Spleen (tissue), 11 donors: Measurements from ENCODE around the gene DNPEP. TPM values are rescaled to one million over a fixed set of nuclear protein-coding genes. Genes with fewer than 3 reads are reported as not detected.
A peak's percentile ranks its signal among the peaks of the same experiment; 100 is the strongest.

Experiments
- DNase-seq: peaks from one replicate; pipeline ENCODE4 v3.0.0-alpha.2; 2020
- H3K27ac ChIP-seq, 8 donors: fragments of 200-600 bp; sonication (generic) in 7 of 8; 1 replicate in 4 of 8; 2 replicates in 4 of 8; pipeline versions ENCODE4 v1.5.0 to v1.8.0; 2016 to 2021; ENCODE audit warnings: inconsistent platforms in 4 of 8, mild to moderate bottlenecking in 4 of 8, moderate library complexity in 1 of 8
- H3K27me3 ChIP-seq, 7 donors: fragments of 200-600 bp; sonication (generic) in 6 of 7; replicated peaks in 1 of 7; 1 replicate in 4 of 7; 2 replicates in 3 of 7; pipeline versions ENCODE4 v1.5.0 to v1.8.0; 2016 to 2021; ENCODE audit warnings: inconsistent platforms in 3 of 7, mild to moderate bottlenecking in 1 of 7
- H3K36me3 ChIP-seq, 6 donors: fragments of 200-600 bp; sonication (generic) in 5 of 6; 1 replicate in 4 of 6; 2 replicates in 2 of 6; pipeline versions ENCODE4 v1.5.0 to v1.8.0; 2016 to 2021; ENCODE audit warnings: inconsistent platforms in 2 of 6
- H3K4me1 ChIP-seq, 6 donors: fragments of 200-600 bp; sonication (generic) in 5 of 6; 1 replicate in 3 of 6; 2 replicates in 3 of 6; pipeline versions ENCODE4 v1.5.0 to v1.8.0; 2016 to 2021; ENCODE audit warnings: inconsistent platforms in 3 of 6
- H3K4me3 ChIP-seq, 8 donors: fragments of 200-600 bp; sonication (generic) in 7 of 8; 1 replicate in 4 of 8; 2 replicates in 4 of 8; pipeline versions ENCODE4 v1.5.0 to v1.8.0; 2016 to 2021; ENCODE audit warnings: inconsistent platforms in 4 of 8, mild to moderate bottlenecking in 4 of 8, moderate library complexity in 2 of 8
- H3K9me3 ChIP-seq, 8 donors: fragments of 200-600 bp; sonication (generic) in 7 of 8; 1 replicate in 4 of 8; 2 replicates in 4 of 8; pipeline versions ENCODE4 v1.5.0 to v1.8.0; 2016 to 2021; ENCODE audit warnings: inconsistent platforms in 4 of 8
- CTCF ChIP-seq, 11 experiments: fragments of 200-600 bp in 7 of 11; fragments of 450-650 bp in 4 of 11; sonication (generic) in 4 of 11; IDR thresholded peaks in 8 of 11; conservative IDR thresholded peaks in 3 of 11; 1 replicate in 7 of 11; 2 replicates in 4 of 11; pipeline versions ENCODE4 v1.4.0 to v1.8.0; 2016 to 2021; ENCODE audit warnings: antibody characterized with exemption in 11 of 11, inconsistent platforms in 4 of 11, mild to moderate bottlenecking in 1 of 11
- POLR2A ChIP-seq, 3 donors: fragments of 450-650 bp; IDR thresholded peaks; one replicate each; pipeline ENCODE4 v1.5.1; 2017; ENCODE audit warnings: antibody characterized with exemption in 3 of 3, mild to moderate bottlenecking in 1 of 3
- POLR2AphosphoS5 ChIP-seq, 3 donors: sonication (generic); formaldehyde crosslinking; IDR thresholded peaks; one replicate each; pipeline ENCODE4 v1.5.1; 2017; ENCODE audit warnings: antibody characterized with exemption in 3 of 3
- WGBS, 5 donors: extraction: QIAGEN DNeasy Blood & Tissue Kit in 3 of 5; methylation state at CpG; one replicate each; pipeline versions ENCODE4 v1.1.5 to v1.1.7; 2013 to 2018; 5-methylcytosine and 5-hydroxymethylcytosine counted together
- intact Hi-C: fragments of 100-400 bp; cut with DNase I; formaldehyde crosslinking; loops from one replicate; pipeline ENCODE4 v1.15.0; 2023; ENCODE audit warnings: low total_unique reads
- polyA plus RNA-seq, 3 donors: library from polyadenylated mRNA; stranded (reverse); fragments of 200-250 nt; gene quantifications; one replicate each; pipeline ENCODE4 v1.2.1, GENCODE V29; 2013
- total RNA-seq, 7 donors: library from RNA; depleted of rRNA in 3 of 7; stranded (reverse); fragments of >200 nt in 3 of 7; fragmentation: NEBNext Ultra II Directional in 4 of 7; extraction: Animal tissue kit (Norgen Biotek cat#: 25700) in 4 of 7; gene quantifications; one replicate each; pipeline versions ENCODE4 v1.1.0 to v1.2.1, GENCODE V29; 2016 to 2021
- donor health status: healthy with polysubstance abuse.
- donor health status: DM: no; HTN: no; CAD: no; lungs with moderate emphysema.
- donor health status: DM: no; HTN: no; CAD: no.
- donor health status: Bipolar disorder and iron deficiency.
- donor health status: healthy.
- donor health status: DM: no; HTN: no; CAD: no.
- donor health status: DM: yes; HTN: yes; CAD: no.

The DNPEP gene
- total and polyA plus RNA-seq, 10 donors, result 46.7 to 92.8 (median 62.8) TPM

GRCh38 chr2:219419331-219420197 is 31.9 kb upstream of the DNPEP start:
- Histone ChIP-seq H3K9me3 (no peaks in the 10 kb centered on the region), H3K4me1 (peaks cover 0 to 14% (median 6%) of the 10 kb centered on the region in 6 donors), H3K27ac (no peak overlapping the region), H3K36me3 (no peaks in the 10 kb centered on the region), H3K27me3 (peaks cover 9 to 61% (median 27%) of the 10 kb centered on the region in 7 donors), H3K4me3 (no peak overlapping the region)
- no peak for TF ChIP-seq CTCF (IDR thresholded peaks at IDR 0.05 in 8 of 11, conservative IDR thresholded peaks at IDR 0.05 in 3 of 11)
- no peak for TF ChIP-seq POLR2AphosphoS5 (IDR thresholded peaks at IDR 0.05)
- TF ChIP-seq POLR2A (IDR thresholded peaks at IDR 0.05), result no peak
- no peak for DNase-seq
- 66 to 77% (median 71%) methylated on average over 8 to 9 of the region's 9 CpGs for WGBS, 5 donors
- intact Hi-C loops, result no loop called here

GRCh38 chr2:219419012-219419324 is 31.3 kb upstream of the DNPEP start:
- no peaks in the 10 kb centered on the region for H3K36me3 ChIP-seq
- DNase-seq, result no peak
- H3K4me3 ChIP-seq, result peak overlapping the region in 1 of 8 donors; percentile 41
- peaks cover 0 to 14% (median 6%) of the 10 kb centered on the region in 6 donors for H3K4me1 ChIP-seq
- no peak overlapping the region for H3K27ac ChIP-seq
- intact Hi-C loops, result no loop called here
- peaks cover 9 to 63% (median 27%) of the 10 kb centered on the region in 7 donors for H3K27me3 ChIP-seq
- WGBS, 5 donors, result 44 to 83% (median 55%) methylated on average over 4 to 12 of the region's 12 CpGs
- H3K9me3 ChIP-seq, result no peaks in the 10 kb centered on the region
- TF ChIP-seq CTCF (IDR thresholded peaks at IDR 0.05 in 8 of 11, conservative IDR thresholded peaks at IDR 0.05 in 3 of 11), result no peak
- no peak for TF ChIP-seq POLR2AphosphoS5 (IDR thresholded peaks at IDR 0.05)
- TF ChIP-seq POLR2A (IDR thresholded peaks at IDR 0.05), result no peak

DNA sequence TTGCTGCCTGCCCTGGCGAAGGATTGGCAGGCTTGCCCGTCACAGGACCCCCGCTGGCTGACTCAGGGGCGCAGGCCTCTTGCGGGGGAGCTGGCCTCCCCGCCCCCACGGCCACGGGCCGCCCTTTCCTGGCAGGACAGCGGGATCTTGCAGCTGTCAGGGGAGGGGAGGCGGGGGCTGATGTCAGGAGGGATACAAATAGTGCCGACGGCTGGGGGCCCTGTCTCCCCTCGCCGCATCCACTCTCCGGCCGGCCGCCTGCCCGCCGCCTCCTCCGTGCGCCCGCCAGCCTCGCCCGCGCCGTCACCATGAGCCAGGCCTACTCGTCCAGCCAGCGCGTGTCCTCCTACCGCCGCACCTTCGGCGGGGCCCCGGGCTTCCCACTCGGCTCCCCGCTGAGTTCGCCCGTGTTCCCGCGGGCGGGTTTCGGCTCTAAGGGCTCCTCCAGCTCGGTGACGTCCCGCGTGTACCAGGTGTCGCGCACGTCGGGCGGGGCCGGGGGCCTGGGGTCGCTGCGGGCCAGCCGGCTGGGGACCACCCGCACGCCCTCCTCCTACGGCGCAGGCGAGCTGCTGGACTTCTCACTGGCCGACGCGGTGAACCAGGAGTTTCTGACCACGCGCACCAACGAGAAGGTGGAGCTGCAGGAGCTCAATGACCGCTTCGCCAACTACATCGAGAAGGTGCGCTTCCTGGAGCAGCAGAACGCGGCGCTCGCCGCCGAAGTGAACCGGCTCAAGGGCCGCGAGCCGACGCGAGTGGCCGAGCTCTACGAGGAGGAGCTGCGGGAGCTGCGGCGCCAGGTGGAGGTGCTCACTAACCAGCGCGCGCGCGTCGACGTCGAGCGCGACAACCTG is 30.7 kb upstream of the DNPEP start, which contains the start of gene DES:
DES (plus strand) TSS at position 223 of the 857 bp plus-strand sequence; CDS start at position 309, 86 bp downstream.
- no peak within 1 kb of the TSS for H3K27ac ChIP-seq
- peaks cover 0 to 3% (median 0%) of the 10 kb centered on the region in 8 donors for H3K9me3 ChIP-seq
- peaks cover 0 to 14% (median 6%) of the 10 kb centered on the region in 6 donors for H3K4me1 ChIP-seq
- TF ChIP-seq POLR2A (IDR thresholded peaks at IDR 0.05) (no peak), POLR2AphosphoS5 (IDR thresholded peaks at IDR 0.05) (no peak), CTCF (IDR thresholded peaks at IDR 0.05 in 8 of 11, conservative IDR thresholded peaks at IDR 0.05 in 3 of 11) (no peak)
- intact Hi-C loops, result no loop called here
- H3K27me3 ChIP-seq, result peaks cover 9 to 68% (median 27%) of the 10 kb centered on the region in 7 donors
- H3K36me3 ChIP-seq, result no peaks in the 10 kb centered on the region
- WGBS, 5 donors, result 12 to 26% (median 13%) methylated on average over 25 to 98 of the region's 98 CpGs
- no peak for DNase-seq
- H3K4me3 ChIP-seq, result peak within 1 kb of the TSS in 2 of 8 donors; percentile 1 to 41
